DMS53 (cell line): ENCODE results near the gene VAT1L.

Source experiments
- DNase-seq: peaks from one replicate; lab custom pipeline; 2025; lab: John Stamatoyannopoulos, UW

The VAT1L gene

DNA sequence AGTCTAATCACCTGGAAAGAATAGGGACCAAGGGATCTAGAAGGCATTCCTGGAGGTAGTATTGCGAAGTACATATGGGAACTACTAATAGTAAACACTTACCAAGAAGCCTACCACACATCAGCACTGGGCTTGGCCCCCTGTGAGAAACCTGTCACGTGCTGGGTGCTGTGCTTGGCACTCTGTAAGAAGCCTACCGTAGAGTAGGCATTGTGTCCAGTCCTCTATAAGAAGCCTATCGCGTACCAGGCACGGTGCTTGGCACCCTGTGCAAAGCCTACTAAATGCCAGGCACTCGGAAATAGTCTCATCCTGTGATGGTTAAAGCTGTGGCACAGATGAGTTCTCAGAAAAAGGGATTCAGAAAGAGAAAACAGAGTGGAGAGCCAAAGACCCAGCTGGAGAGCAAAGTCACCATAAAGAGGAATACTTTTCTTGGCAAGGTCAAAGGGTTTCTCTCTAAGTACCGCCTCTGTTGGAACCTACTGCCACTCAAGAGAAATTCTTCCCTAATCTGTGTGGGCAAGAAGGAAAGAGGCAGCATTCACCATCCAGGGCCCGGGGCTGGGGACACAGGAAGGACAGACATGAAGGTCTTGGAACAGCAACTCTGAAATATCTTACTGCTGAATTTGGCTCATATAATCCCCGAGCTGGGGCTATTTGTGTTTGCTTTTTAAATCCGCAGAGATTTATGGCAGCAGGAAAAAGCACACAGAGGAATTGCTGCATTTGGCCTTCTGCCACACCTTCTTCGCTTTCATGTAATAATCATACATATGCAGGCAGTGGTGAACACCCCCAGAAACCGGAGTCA lies 81.8 kb downstream of the VAT1L start:
- DNase-seq = no peak

GRCh38 chr16:77871932-77872331 lies 83.6 kb downstream of the VAT1L start:
- no peak for DNase-seq

GRCh38 chr16:77873066-77873465 lies 84.7 kb downstream of the VAT1L start:
- no peak for DNase-seq

DNA sequence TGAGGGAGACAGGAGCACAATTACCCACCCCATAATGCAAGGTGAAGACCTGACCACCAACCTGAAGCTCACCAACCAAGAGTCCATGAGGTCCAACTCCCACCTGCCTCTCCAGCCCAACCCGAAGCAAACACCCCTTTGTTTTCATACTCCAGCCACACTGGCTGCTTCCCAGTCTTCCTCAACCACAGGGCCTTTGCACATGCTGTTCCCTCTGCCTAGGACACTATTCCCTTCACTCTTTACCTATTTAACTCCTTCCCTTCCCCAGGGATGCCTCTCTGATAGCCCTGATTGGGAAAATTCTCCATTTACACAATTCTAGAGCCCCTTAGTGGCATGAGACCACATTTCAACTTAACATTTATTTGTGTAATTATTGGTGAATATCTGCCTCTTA lies 86.0 kb downstream of the VAT1L start:
- DNase-seq = no peak

DNA sequence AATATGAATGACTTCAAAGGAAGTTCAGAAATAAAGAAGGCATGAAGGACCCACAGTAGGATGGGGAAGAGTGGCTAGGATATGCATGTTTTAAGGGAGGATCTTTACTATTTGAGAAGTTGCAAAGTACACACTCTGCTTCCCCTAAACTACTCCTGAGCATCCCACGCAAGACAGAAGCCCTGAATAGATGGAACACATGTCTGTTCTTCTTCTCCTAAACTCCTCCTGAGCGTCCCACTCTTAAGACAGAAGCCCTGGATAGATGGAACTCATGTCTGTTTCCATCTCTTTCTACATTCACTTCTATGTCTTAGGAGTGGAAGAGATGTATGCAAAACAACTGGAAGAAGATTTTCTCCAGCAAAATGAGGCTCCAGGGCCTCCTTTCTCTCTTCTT lies 88.4 kb downstream of the VAT1L start:
- DNase-seq = no peak

DNA sequence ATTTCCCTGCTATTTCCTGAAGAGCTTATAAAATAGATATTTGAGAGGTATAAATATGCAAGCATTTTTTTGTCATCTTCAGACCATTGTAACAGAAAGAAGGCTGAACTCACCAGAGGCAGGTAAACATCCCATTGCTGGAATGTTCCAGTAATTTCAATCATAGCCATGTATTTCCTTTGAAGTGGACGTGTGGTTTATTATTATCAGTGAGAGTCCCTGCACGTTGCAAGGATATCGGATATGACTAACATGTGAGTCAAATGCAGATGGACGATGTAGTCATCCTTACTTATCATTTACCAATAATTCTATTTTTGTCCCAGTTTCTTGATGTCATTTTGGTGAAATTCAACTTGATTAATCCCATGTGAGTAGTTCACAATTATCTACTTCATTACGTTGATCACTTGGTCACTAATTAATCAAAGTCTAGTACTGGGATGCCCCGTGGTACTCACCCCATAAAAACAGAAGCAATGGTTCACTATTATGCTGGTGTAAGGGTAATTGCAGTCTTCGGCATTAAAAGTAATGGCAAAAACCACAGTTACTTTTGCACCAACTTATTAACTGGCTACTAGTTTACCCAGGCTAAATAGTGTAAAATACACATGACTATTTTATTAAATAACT lies 89.5 kb downstream of the VAT1L start:
- no peak for DNase-seq

DNA sequence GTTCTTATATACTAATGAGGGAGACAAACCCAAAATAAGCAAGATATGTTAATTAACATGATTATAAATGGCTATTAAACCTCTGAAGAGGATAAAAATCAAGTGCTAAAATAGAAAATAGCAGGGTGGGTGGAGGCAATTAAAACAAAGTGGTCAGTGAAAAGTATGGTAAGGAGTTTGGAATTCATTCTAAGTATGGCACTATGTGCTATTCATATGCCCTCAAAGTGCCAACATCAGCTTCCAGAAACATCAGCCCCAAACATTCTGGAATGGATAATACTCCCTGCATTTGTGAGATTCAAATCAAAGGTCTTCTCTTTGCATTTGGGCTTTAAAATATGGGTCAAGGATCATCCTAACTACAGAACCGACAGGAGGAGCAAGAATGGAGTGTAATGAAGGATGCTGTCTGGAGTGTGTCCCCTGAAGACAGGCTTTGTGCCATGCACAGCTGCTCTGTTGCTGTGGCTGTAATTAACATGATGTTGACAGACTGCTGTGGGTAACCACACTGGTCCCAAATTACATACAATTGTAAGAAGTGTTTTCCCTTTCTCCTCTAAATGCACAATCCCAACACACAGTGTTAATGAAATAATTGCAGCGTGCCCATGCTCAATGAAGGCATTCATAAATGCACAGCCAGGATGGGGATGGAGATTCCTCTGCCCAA lies 93.1 kb downstream of the VAT1L start:
- DNase-seq = no peak

GRCh38 chr16:77882358-77882757 lies 94.0 kb downstream of the VAT1L start:
- no peak for DNase-seq

DNA sequence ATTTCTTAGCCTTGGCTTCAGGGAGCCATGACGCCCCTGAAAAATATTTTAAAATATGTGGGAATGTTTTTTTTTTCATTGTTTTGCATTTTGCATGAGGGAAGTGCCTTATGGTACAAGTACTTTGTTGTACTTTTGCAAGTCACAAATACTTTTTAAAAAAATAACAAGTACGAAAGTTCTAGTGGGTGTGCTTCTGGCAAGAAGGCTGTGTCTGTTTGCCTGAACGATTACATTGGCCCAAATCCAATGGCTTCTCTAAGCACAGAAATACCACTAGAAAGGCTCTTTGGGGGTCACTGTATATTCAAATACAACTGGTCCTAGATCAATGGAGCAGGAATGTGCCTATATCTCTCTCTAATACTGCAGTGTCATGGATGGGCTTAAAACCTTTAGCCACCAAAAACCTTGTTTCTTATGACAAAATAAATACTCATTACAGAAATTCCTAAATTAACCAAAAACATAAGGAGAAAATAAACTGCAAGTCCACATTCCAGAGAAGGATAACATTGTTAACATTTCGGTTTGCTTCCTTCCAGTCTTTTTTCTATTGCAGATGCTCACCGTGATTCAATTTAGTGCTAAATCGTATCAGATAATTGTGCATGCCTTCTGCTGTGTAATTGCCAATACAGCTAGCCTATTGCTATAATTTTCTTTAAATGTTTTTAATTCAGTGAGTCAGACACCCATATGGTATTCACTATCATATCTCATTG lies 97.4 kb downstream of the VAT1L start:
- no peak for DNase-seq

DNA sequence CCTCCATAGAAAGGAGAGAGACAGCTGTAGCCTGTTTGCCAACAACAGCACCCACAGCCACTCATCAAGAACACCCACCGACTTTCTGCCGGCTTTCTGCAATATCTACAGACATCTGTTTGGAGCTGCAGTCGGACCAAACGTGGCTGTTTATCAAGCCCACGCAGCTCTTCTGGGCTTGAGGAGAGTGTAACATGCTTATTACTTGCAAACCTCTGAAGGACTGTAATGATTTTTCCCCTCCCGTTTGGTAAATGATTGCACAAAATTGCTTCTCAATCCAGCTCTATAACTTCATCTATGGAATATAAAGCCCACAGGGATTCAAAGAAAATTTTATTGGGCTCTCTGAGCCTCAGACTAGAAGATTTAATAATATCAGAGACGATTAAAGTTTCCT lies 100.5 kb downstream of the VAT1L start:
- no peak for DNase-seq

DNA sequence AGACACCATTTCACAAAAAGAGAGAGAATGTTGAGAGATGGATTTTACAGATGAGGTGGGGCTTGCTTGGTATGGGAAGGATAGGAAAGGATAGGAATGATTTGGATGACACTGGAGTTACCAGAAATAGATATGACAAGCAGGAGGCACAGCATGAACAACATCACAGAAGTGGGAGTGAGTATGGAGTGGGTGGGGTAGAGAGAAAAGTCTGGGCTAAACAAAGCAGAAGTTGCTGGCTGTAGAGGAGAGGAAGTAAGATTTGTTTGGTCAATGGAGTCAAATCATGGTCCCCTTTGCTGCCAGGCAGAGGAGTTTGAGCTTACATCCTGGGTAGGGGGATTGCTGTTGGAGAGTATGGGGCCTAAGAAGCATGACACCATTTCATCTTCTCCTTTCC lies 101.7 kb downstream of the VAT1L start:
- no peak for DNase-seq

DNA sequence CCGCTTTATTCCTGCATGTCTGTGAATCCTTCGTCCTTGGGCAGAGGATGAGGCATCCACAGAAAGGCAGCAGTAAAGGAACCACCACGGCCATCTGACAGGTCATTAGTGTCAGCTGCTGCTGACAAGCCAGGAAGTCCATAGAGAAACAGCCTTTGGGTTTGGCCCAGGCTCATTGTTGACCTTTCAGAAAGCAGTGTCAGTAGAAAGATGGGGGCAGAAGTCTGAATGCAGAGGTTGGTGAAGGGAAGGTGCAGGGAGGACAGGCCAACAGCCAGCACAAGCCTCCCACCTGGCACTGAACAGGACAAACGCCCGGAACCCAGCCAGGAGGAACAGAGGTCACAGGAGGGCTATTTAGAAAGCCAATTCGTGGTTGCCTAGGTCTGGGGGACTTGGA lies 105.8 kb downstream of the VAT1L start:
- no peak for DNase-seq

DNA sequence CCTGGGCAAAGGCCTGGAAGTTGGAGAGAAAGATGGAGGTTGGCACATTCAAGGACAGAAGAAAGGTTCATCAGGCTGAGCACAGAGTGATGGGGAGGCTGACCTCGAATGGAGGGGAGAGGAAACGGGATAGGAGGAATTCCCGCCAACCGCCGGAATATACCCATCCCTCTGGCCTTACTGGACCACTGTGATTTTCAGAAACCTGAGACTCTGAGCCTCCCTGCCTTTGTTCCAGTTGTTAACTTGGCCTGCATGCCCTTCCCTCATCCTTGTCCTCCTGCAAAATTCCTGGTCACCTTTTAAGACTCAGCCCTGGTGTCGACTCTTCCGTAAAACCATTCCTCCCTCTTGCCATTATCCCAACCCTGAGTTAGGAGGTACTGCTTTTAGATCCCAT lies 107.6 kb downstream of the VAT1L start:
- DNase-seq = no peak

DNA sequence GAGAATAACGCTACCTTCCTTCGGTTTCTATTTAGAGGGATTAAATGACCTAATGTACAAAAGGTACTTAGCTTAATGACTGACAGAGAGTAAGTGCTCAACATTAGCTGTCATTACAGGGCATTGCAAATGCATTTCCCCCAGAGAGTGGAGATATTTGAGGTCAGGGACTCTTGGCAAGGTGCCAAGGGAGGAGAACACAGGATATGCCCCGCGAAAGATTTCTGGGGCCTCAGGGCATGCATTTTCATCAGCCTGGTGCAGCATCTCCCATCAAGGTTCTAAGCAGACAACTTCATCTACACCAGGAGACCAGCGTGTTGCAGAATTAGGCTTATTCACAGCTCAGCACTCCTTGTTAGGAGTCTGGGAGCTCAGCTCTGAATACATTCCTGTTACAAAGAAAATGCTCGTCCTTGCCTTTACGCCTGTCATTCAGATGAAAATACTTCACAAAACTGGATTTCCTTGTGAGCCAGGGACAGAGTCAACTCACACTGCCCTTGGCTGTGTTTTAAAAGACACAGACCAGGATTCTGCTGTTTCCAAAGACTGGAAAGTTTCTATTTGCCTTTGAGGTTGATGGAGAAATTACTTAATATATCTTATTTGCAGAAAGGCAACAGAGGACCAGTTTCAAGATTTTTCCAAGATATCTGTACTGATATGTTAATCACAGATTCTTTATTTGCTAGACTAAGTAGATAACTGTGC lies 108.2 kb downstream of the VAT1L start:
- DNase-seq = no peak

GRCh38 chr16:77897129-77897437 lies 108.7 kb downstream of the VAT1L start:
- no peak for DNase-seq

DNA sequence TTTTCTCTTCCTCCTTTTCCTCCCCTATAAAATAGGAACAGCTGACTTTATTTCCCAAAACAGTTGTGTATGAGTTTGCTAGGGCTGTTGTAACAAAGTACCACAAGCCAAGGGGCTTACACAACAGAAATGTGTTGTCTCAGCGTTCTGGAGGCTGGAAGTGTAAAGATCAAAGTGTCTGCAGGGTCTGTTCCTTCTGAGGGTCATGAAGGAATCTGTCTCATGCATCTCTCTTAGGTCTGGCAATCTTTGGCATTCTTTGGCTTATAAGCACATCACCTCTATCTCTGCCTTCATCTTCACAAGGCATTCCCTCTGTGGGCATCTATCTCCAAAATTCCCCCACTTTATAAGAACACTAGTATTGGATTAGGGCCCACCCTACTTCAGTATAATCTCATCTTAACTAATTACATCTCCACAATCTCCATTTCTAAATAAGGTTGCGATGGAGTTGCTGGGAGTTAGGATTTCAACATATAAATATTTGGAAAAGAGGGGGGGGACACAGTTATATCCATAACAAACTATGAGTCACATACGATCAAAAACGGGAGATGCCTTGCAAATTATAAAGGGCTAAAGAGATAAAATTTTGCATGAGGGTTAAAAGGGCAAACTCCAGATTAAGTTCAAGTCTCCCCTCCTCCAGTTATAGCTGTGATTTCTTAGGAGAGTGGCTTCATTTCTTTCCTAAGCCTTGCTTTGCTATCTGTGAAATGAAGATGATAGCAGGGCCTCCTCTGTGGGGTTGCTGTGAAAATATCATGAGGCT lies 109.7 kb downstream of the VAT1L start:
- DNase-seq = no peak

- no peak for DNase-seq
These were observed 110.4 kb downstream of the VAT1L start for GRCh38 chr16:77898671-77899211.

DNA sequence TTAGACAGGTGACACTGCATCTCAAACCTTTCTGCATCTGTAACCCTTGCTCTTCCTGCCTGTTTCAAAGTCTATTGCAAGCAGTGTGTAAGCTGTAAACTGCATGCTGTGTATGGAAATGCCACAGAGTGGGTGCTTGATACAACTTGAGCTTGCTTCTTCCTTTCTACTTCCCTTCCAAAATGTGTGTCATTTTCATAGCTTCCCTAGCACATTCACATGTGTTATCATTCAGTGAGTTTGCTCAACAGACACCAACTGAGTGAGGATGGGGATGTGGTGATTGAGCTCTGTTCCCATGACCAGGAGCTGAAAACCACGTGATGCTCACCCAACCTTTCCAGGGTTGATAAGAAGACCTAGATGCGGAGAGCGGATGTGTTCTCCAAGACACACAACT lies 111.1 kb downstream of the VAT1L start:
- DNase-seq = no peak

GRCh38 chr16:77905374-77905920 lies 117.1 kb downstream of the VAT1L start:
- DNase-seq = peak; percentile 65

DNA sequence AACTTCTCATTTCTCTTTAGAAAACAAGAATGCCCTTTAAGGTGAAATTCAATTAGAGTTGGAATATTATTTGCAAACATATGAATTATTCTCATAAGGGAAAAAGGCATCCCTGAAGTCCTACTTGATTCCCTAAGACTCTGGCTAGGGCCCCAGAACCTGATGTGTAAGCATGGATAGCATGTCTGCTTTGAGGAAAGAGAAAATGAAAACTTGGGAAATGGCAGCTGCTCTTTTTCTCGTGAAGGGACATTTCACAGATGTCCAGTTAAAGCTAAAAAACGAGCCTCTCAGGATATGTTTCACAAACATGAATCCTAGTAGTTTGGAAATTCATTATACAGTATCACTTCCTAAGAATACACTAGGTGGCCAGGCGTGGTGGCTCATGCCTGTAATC lies 121.7 kb downstream of the VAT1L start:
- DNase-seq = no peak

GRCh38 chr16:77912617-77913016 lies 124.3 kb downstream of the VAT1L start:
- no peak for DNase-seq
